ENCODE data around the gene DNASE1. TPM values are rescaled to one million over a fixed set of nuclear protein-coding genes. Genes with fewer than 3 reads are reported as not detected.

The DNASE1 gene
- total and polyA plus RNA-seq, 4 donors = 5.4 to 21.8 (median 9.2) TPM

DNA sequence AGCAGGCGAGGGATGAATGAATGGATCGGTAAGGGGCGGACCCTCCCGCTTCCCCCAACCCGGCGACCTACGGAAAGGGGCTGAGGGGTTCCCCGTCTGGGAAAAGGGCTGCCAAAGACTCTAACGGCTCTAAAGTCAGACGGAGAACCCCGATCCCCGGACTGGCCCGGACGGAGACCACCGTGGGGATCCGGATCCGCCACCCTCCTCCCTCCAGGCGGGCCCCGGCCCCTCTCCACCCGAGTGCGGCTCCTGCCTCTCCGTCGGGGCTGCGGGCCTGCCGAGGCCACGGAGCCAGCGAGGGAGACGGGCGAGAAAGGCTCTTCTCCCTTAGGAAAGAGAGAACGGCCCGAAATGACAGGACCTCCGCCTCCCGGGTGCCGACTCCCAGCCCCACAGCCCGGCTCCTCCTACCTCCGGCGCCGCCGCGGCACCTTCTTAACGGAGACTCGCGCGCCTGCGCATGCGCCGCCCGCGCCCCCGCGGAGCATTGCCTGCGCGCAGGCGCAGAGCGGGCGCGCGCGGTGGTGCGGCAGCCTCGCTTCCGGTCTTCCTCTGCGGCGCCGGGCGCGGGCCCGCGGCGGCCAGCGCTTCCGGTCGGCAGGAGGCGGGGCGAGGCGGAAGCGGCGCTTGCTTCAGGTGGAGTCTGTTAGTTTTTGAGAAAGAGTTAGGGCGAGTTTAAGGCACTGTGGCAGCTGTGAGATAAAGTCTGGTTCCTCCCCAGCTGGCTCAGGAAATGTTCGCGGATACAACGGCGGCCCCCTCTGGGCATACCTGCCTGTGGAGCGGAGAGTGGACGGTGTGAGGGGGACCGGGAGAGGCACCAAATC, 43.1 kb upstream of the DNASE1 start, which contains the start of gene SLX4:
Gene SLX4 (minus strand): TSS at position 461 of the 830 bp plus-strand sequence. CDS start 2,642 bp downstream, outside the sequence.
- H3K4me3 ChIP-seq (ENCODE audit: low read length in 2 of 2) = peak within 1 kb of the TSS; percentile 76 to 90
- 0% methylated on average over 82 to 86 of the region's 86 CpGs for WGBS, 2 donors
- no peaks in the 10 kb centered on the region for H3K36me3 ChIP-seq (ENCODE audit: control insufficient read depth in 1 of 2, insufficient read depth in 2 of 2, low read length in 1 of 2)
- no peaks in the 10 kb centered on the region for H3K27me3 ChIP-seq (ENCODE audit: control insufficient read depth in 1 of 2, insufficient read depth in 2 of 2, low read length in 1 of 2)
- intact Hi-C loops (cut with DNase I) = loop anchor here (2.0 to 5.0 kb wide), 3 partner anchors 74 to 84 kb away; no protein-coding TSS in a partner anchor
- DNase-seq (peak; percentile 95 to 97), ATAC-seq (ENCODE audit: low FRiP score) (peak; percentile 95)
- no peaks in the 10 kb centered on the region for H3K9me3 ChIP-seq (ENCODE audit: control insufficient read depth, low read length)
- H3K27ac ChIP-seq (ENCODE audit: low read depth in 1 of 2, low read length in 2 of 2) = peak within 1 kb of the TSS in 1 of 2 donors; percentile 41
- H3K4me1 ChIP-seq (ENCODE audit: control insufficient read depth in 1 of 2, insufficient read depth in 2 of 2, low read length in 2 of 2) = no peaks in the 10 kb centered on the region

DNA sequence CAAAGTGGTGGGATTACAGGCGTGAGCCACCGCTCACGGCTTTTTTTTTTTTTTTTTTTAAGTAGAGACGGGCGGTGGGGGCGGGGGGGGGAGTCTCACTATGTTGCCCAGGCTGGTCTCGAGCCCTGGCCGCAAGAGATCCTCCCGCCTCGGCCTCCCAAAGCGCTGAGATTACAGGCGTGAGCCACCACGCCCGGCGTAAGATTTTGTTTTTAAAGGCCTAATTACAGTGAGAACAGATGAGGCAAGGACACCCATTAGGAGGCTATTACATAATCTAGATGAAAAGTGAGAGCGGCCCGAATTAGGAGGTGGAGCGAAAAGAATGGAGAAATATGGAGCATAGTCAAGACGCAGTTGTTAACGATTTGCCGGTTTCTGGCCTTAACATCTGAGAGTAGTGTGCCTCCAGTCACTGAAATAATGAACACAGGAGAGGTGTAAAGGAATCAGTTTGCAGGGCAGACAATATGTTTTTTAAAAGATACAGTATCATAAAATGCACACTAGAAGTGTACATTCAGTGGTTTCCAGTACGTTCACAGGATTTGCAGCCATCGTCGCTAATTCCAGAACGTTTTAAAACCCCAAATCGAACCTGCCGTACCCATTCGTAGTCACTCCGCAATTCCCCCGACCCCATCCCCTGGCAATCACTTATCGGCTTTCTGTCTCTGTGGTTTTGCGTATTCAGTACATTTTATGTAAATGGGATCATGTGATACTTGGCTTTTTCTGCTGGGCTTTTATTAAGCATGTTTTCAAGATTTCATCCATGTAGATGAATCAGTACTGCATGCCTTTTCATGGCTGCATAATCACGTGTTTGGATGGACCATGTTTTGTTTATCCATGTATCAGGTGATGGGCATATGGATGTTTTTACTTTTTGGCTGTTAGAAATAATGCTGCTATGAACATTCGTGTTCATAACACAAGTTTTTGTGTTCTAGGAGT, 41.7 kb upstream of the DNASE1 start:
- ATAC-seq (ENCODE audit: low FRiP score) (no peak), DNase-seq (no peak)
- 84 to 90% methylated on average over 29 to 34 of the region's 34 CpGs for WGBS, 2 donors
- H3K4me1 ChIP-seq (ENCODE audit: control insufficient read depth in 1 of 2, insufficient read depth in 2 of 2, low read length in 2 of 2) = no peaks in the 10 kb centered on the region
- no peak overlapping the region for H3K4me3 ChIP-seq (ENCODE audit: low read length in 2 of 2)
- intact Hi-C loops (cut with DNase I) = loop anchor here (5.0 kb wide), 2 partner anchors 75 to 85 kb away; no protein-coding TSS in a partner anchor
- no peak overlapping the region for H3K27ac ChIP-seq (ENCODE audit: low read depth in 1 of 2, low read length in 2 of 2)
- H3K9me3 ChIP-seq (ENCODE audit: control insufficient read depth, low read length) = no peaks in the 10 kb centered on the region
- no peaks in the 10 kb centered on the region for H3K27me3 ChIP-seq (ENCODE audit: control insufficient read depth in 1 of 2, insufficient read depth in 2 of 2, low read length in 1 of 2)
- H3K36me3 ChIP-seq (ENCODE audit: control insufficient read depth in 1 of 2, insufficient read depth in 2 of 2, low read length in 1 of 2) = no peaks in the 10 kb centered on the region

DNA sequence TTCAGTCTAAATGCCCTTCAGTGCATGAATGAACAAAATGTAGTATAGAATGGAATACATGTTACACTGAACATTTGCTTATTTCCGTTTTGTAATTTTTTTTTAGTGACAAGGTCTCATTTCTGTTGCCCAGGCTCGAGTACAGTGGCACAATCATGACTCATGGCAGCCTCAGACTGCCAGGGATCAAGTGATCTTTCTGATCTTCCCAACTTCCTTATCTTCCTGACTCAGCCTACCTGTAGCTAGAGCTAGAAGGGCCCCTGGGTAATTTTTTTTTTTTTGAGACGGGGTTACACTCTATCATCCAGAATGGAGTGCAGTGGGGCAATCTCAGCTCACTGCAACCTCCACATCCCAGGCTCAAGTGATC, 35.7 kb upstream of the DNASE1 start:
- Histone ChIP-seq H3K27ac (ENCODE audit: low read depth in 1 of 2, low read length in 2 of 2) (no peak overlapping the region), H3K27me3 (ENCODE audit: control insufficient read depth in 1 of 2, insufficient read depth in 2 of 2, low read length in 1 of 2) (no peaks in the 10 kb centered on the region), H3K9me3 (ENCODE audit: control insufficient read depth, low read length) (no peaks in the 10 kb centered on the region), H3K4me3 (ENCODE audit: low read length in 2 of 2) (no peak overlapping the region), H3K4me1 (ENCODE audit: control insufficient read depth in 1 of 2, insufficient read depth in 2 of 2, low read length in 2 of 2) (no peaks in the 10 kb centered on the region), H3K36me3 (ENCODE audit: control insufficient read depth in 1 of 2, insufficient read depth in 2 of 2, low read length in 1 of 2) (peaks cover 0 to 2% of the 10 kb centered on the region in 2 donors)
- DNase-seq (no peak), ATAC-seq (ENCODE audit: low FRiP score) (no peak)
- intact Hi-C loops (cut with DNase I) = no loop called here
- WGBS, 2 donors = 75% methylated on average over 3 of the region's 3 CpGs

DNA sequence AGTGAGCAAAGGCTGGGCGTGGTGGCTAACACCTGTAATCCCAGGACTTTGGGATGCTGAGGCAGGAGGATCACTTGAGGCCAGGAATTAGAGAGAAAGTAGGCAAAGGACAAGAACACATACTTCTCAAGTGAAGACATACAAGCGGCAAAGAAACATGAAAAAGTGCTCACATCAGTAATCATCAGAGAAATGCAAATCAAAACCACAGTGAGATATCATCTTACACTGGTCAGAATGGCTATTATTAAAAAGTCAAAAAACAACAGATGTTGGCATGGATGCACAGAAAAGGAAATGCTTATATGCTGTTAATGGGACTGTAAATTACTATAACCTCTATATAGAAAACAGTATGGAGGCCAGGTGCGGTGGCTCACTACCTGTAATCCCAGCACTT, 30.8 kb upstream of the DNASE1 start:
- Histone ChIP-seq H3K4me1 (ENCODE audit: control insufficient read depth in 1 of 2, insufficient read depth in 2 of 2, low read length in 2 of 2) (no peaks in the 10 kb centered on the region), H3K36me3 (ENCODE audit: control insufficient read depth in 1 of 2, insufficient read depth in 2 of 2, low read length in 1 of 2) (peaks cover 0 to 2% of the 10 kb centered on the region in 2 donors), H3K4me3 (ENCODE audit: low read length in 2 of 2) (no peak overlapping the region), H3K9me3 (ENCODE audit: control insufficient read depth, low read length) (no peaks in the 10 kb centered on the region), H3K27ac (ENCODE audit: low read depth in 1 of 2, low read length in 2 of 2) (no peak overlapping the region), H3K27me3 (ENCODE audit: control insufficient read depth in 1 of 2, insufficient read depth in 2 of 2, low read length in 1 of 2) (no peaks in the 10 kb centered on the region)
- 95 to 96% methylated on average over 3 of the region's 3 CpGs for WGBS, 2 donors
- DNase-seq (no peak), ATAC-seq (ENCODE audit: low FRiP score) (no peak)
- intact Hi-C loops (cut with DNase I) = no loop called here

DNA sequence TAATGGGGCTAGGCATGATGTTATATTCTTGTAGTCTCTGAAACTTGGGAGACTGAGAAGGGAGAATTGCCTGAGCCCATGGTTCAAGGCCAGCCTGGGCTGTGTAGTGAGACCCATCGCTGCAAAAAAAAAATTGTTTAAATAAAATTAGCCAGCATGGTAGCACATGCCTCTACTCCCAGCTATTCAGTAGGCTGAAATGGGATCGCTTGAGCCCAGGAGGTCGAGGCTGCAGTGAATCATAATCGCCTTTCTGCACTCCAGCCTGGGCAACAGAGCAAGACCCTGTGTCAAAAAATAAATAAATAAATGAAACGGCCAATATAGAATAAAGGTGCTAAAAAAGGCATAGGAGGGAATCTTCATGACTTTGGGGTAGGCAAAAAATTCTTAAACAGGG, 29.2 kb upstream of the DNASE1 start:
- 90 to 92% methylated on average over 5 of the region's 5 CpGs for WGBS, 2 donors
- Histone ChIP-seq H3K36me3 (ENCODE audit: control insufficient read depth in 1 of 2, insufficient read depth in 2 of 2, low read length in 1 of 2) (peaks cover 0 to 2% of the 10 kb centered on the region in 2 donors), H3K9me3 (ENCODE audit: control insufficient read depth, low read length) (no peaks in the 10 kb centered on the region), H3K27me3 (ENCODE audit: control insufficient read depth in 1 of 2, insufficient read depth in 2 of 2, low read length in 1 of 2) (no peaks in the 10 kb centered on the region), H3K27ac (ENCODE audit: low read depth in 1 of 2, low read length in 2 of 2) (no peak overlapping the region), H3K4me1 (ENCODE audit: control insufficient read depth in 1 of 2, insufficient read depth in 2 of 2, low read length in 2 of 2) (no peaks in the 10 kb centered on the region), H3K4me3 (ENCODE audit: low read length in 2 of 2) (no peak overlapping the region)
- DNase-seq (no peak), ATAC-seq (ENCODE audit: low FRiP score) (no peak)
- intact Hi-C loops (cut with DNase I) = no loop called here

DNA sequence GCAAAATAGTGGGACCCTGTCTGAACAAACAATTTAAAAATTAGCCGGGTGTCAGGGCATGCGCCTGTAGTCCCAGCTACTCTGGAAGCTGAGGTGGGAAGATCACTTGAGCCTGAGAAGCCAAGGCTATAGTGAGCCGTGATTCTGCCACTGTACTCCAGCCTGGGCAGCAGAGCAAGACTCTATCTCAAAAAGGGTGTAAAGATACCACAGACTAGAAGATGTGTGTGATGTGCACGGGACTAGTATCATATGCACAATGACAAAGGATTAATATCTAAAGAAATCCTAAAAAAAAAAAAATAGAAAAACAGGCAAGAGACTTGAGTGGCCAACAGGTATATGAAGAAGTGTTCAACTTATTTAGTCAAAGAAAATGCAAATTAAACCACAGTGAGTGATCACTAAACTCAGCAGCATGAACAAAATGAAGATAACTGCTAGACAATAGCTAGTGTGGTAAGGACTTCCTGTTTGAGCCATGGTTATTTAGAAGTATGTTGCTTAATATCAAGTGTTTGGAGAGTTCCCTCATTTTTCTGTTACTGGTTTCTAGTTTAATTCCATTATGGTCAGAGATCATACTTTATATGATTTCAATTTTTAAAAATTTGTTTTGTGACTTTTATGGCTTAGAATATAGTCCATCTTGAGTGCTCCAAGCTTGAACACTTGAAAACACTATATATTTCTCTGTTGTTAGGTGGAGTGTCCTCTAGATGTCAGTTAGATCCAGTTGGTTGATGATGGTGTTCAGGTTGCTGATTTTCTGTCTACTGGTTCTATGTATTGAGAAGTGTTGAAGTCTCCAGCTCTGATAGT, 28.4 kb upstream of the DNASE1 start:
- Histone ChIP-seq H3K36me3 (ENCODE audit: control insufficient read depth in 1 of 2, insufficient read depth in 2 of 2, low read length in 1 of 2) (no peaks in the 10 kb centered on the region), H3K9me3 (ENCODE audit: control insufficient read depth, low read length) (no peaks in the 10 kb centered on the region), H3K4me1 (ENCODE audit: control insufficient read depth in 1 of 2, insufficient read depth in 2 of 2, low read length in 2 of 2) (no peaks in the 10 kb centered on the region), H3K4me3 (ENCODE audit: low read length in 2 of 2) (no peak overlapping the region), H3K27ac (ENCODE audit: low read depth in 1 of 2, low read length in 2 of 2) (no peak overlapping the region), H3K27me3 (ENCODE audit: control insufficient read depth in 1 of 2, insufficient read depth in 2 of 2, low read length in 1 of 2) (no peaks in the 10 kb centered on the region)
- DNase-seq = no peak
- WGBS, 2 donors = 88% methylated on average over 4 of the region's 4 CpGs
- no peak for ATAC-seq (ENCODE audit: low FRiP score)
- intact Hi-C loops (cut with DNase I) = no loop called here

DNA sequence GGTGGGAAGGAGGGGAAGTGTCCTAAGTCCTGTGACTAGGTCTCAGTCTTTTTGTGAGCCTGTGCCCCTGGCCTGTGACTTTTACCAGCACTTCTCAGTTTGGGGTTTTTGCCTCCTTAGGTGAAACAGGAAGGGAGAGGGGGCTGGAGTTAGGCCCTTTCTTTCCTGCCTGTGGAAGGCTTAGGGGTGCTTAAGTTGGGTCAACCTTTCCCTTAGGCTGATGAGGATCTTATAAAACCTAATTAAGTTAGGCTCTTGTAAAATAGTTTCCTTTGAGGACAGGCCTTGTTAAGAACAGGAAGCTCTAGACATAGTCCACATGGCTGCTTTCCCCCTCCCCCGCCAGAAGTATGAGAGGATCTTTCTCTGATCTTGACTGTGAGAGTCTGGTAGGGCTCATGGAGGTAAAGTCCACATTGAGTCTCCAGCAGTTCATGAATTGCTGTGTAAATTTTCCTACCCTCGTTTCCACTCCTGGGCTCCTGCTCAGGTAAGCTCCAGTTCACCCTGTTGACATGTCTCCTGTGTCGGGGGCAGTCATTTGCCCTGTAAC, 17.0 kb upstream of the DNASE1 start:
- Histone ChIP-seq H3K27me3 (ENCODE audit: control insufficient read depth in 1 of 2, insufficient read depth in 2 of 2, low read length in 1 of 2) (no peaks in the 10 kb centered on the region), H3K27ac (ENCODE audit: low read depth in 1 of 2, low read length in 2 of 2) (no peak overlapping the region), H3K9me3 (ENCODE audit: control insufficient read depth, low read length) (no peaks in the 10 kb centered on the region), H3K4me3 (ENCODE audit: low read length in 2 of 2) (no peak overlapping the region), H3K4me1 (ENCODE audit: control insufficient read depth in 1 of 2, insufficient read depth in 2 of 2, low read length in 2 of 2) (no peaks in the 10 kb centered on the region), H3K36me3 (ENCODE audit: control insufficient read depth in 1 of 2, insufficient read depth in 2 of 2, low read length in 1 of 2) (peaks cover 0 to 2% of the 10 kb centered on the region in 2 donors)
- ATAC-seq (ENCODE audit: low FRiP score) = no peak
- no peak for DNase-seq
- WGBS, 2 donors = 77 to 82% methylated on average over 3 of the region's 3 CpGs
- intact Hi-C loops (cut with DNase I) = no loop called here
